Duodenal mucosa (tissue), 2 donors: Measurements from ENCODE around the gene RNF217.
A peak's percentile ranks its signal among the peaks of the same experiment; 100 is the strongest.

Source experiments
- H3K27ac ChIP-seq: one replicate; pipeline ENCODE4 v1.7.0; 2013; ENCODE audit warnings: low read depth, low read length
- H3K27me3 ChIP-seq, 2 donors: one replicate each; pipeline ENCODE4 v1.7.0; 2013; ENCODE audit warnings: low read length in 2 of 2, control low read depth in 1 of 2; ENCODE audit not compliant: insufficient read depth in 2 of 2, control insufficient read depth in 1 of 2
- H3K36me3 ChIP-seq, 2 donors: one replicate each; pipeline ENCODE4 v1.7.0; 2013; ENCODE audit warnings: low read length in 2 of 2, control low read depth in 1 of 2; ENCODE audit not compliant: insufficient read depth in 2 of 2, control insufficient read depth in 1 of 2
- H3K4me1 ChIP-seq, 2 donors: one replicate each; pipeline ENCODE4 v1.7.0; 2013; ENCODE audit warnings: low read length in 2 of 2, control low read depth in 1 of 2; ENCODE audit not compliant: insufficient read depth in 2 of 2, control insufficient read depth in 1 of 2
- H3K4me3 ChIP-seq, 2 donors: one replicate each; pipeline ENCODE4 v1.7.0; 2013; ENCODE audit warnings: low read length in 2 of 2, low read depth in 1 of 2
- H3K9ac ChIP-seq, 2 donors: one replicate each; pipeline ENCODE4 v1.7.0; 2013; ENCODE audit warnings: low read length in 2 of 2, low read depth in 1 of 2
- H3K9me3 ChIP-seq, 2 donors: one replicate each; pipeline ENCODE4 v1.7.0; 2013; ENCODE audit warnings: low read length in 2 of 2, control low read depth in 1 of 2; ENCODE audit not compliant: control insufficient read depth in 1 of 2

Gene RNF217

DNA sequence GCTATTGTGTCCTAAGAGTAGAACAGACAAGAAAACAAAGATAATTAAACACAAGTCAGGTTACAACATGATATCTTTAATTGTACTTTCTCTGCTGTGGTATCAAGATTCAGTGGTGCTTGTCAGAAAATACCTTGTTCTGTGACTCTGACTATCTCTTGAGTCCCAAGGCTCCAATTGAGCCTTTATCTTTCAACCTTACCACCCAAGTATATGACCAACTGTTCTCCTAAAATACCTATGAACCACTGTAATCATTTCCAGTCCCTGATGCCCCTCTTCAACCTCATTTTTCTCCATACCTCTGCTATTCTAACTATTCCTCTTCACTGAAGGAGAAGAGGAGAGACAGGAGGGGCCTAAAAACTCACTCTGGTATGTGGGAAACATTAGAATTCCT is 124.5 kb downstream of the RNF217 start:
- no peaks in the 10 kb centered on the region for H3K9me3 ChIP-seq
- no peaks in the 10 kb centered on the region for H3K36me3 ChIP-seq
- H3K4me1 ChIP-seq = no peaks in the 10 kb centered on the region
- H3K27ac ChIP-seq = no peak overlapping the region
- no peak overlapping the region for H3K4me3 ChIP-seq
- no peaks in the 10 kb centered on the region for H3K27me3 ChIP-seq
- H3K9ac ChIP-seq = no peak overlapping the region

- no peak overlapping the region for H3K4me3 ChIP-seq
- no peaks in the 10 kb centered on the region for H3K4me1 ChIP-seq
- no peaks in the 10 kb centered on the region for H3K27me3 ChIP-seq
- no peaks in the 10 kb centered on the region for H3K36me3 ChIP-seq
- H3K9me3 ChIP-seq = no peaks in the 10 kb centered on the region
- H3K27ac ChIP-seq = no peak overlapping the region
- H3K9ac ChIP-seq = no peak overlapping the region
Measured at GRCh38 chr6:125088963-125089362, 126.7 kb downstream of the RNF217 start.

GRCh38 chr6:125094563-125094962 is 132.3 kb downstream of the RNF217 start:
- H3K4me1 ChIP-seq = peaks cover 0 to 1% of the 10 kb centered on the region in 2 donors
- no peak overlapping the region for H3K27ac ChIP-seq
- peaks cover 0 to 5% of the 10 kb centered on the region in 2 donors for H3K27me3 ChIP-seq
- no peak overlapping the region for H3K4me3 ChIP-seq
- H3K9ac ChIP-seq = no peak overlapping the region
- H3K36me3 ChIP-seq = no peaks in the 10 kb centered on the region
- H3K9me3 ChIP-seq = no peaks in the 10 kb centered on the region

- Histone ChIP-seq H3K27me3 (peaks cover 0 to 5% of the 10 kb centered on the region in 2 donors), H3K27ac (no peak overlapping the region), H3K9ac (no peak overlapping the region), H3K4me3 (no peak overlapping the region), H3K36me3 (no peaks in the 10 kb centered on the region), H3K9me3 (no peaks in the 10 kb centered on the region), H3K4me1 (peaks cover 0 to 6% of the 10 kb centered on the region in 2 donors)
Measured at GRCh38 chr6:125095580-125096301, 133.5 kb downstream of the RNF217 start.

DNA sequence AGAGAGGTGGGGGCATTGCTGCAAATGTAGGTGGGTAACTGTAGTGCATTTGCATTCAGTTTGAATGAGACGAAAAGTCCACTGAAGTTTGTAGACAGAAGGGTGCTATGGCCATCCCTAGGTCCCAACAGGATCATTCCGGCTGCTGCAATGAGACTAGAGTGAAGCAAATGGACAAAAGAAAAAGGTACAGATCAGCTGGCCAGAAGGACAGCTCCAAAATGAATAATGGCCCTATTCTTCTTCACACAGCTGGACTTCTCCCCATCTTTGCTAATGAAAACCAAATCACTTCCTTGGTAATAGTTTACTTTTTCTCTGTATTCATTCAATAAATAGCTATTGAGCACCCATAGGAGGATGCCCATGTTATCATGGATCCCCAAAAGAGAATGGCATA is 134.9 kb downstream of the RNF217 start:
- Histone ChIP-seq H3K27ac (no peak overlapping the region), H3K4me3 (no peak overlapping the region), H3K4me1 (peaks cover 0 to 6% of the 10 kb centered on the region in 2 donors), H3K9me3 (no peaks in the 10 kb centered on the region), H3K9ac (no peak overlapping the region), H3K27me3 (peaks cover 0 to 5% of the 10 kb centered on the region in 2 donors), H3K36me3 (no peaks in the 10 kb centered on the region)

DNA sequence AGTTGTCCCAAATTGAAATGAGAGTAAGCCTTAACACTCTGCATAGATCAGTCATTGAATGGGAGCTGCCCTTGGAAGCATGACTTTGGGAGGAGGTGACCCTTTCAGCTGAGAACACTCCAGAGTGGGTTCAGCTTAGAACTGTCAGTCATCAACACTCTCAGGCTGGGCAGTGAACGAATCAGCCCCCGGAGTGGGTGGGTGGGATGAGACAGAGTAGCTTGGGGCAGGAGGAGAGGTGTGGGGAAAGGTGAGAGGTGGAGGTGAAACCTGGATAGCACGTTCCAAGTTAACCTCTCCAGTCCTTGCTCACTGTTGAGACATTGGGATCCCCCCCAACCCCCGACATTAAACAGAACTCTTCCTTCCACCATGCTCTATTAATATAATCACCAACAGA is 136.0 kb downstream of the RNF217 start:
- no peak overlapping the region for H3K4me3 ChIP-seq
- H3K27me3 ChIP-seq = peaks cover 0 to 5% of the 10 kb centered on the region in 2 donors
- H3K9ac ChIP-seq = no peak overlapping the region
- H3K27ac ChIP-seq = no peak overlapping the region
- no peaks in the 10 kb centered on the region for H3K9me3 ChIP-seq
- H3K4me1 ChIP-seq = peaks cover 0 to 6% of the 10 kb centered on the region in 2 donors
- H3K36me3 ChIP-seq = no peaks in the 10 kb centered on the region

- Histone ChIP-seq H3K36me3 (no peaks in the 10 kb centered on the region), H3K4me3 (peak overlapping the region; percentile 65 to 67), H3K9ac (peak overlapping the region in 1 of 2 donors; percentile 1), H3K27me3 (peaks cover 0 to 5% of the 10 kb centered on the region in 2 donors), H3K27ac (no peak overlapping the region), H3K9me3 (no peaks in the 10 kb centered on the region), H3K4me1 (peaks cover 0 to 6% of the 10 kb centered on the region in 2 donors)
Measured at GRCh38 chr6:125099211-125100073, 137.2 kb downstream of the RNF217 start.

DNA sequence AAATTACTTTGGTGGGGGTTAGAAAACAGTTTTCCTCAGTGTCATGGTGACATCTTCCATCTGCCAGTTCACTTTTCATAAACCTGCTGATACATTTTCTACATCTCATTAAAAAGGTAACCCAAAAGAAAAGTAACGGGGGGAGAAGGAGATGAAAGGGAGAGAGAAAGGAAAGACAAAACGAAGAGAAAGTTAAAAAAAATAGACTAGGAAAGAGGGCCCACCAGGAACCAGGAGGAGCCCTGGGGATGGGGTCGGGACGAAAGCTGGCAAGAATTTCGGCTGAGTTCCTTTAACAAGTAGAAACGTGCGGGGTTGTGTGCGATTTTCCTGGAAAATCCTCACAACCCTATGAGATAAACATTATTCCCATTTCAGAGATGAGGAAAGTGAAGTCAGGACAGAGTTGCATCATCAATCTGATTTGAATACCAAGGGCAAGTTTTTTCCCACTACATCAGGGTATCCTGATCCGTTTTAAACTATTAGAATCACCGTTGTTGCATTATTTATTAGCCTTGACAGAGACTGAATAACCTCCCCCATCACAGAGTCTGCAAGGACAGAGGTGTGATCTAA is 137.9 kb downstream of the RNF217 start:
- no peak overlapping the region for H3K27ac ChIP-seq
- H3K27me3 ChIP-seq = peaks cover 0 to 5% of the 10 kb centered on the region in 2 donors
- peak overlapping the region in 1 of 2 donors; percentile 1 for H3K9ac ChIP-seq
- no peaks in the 10 kb centered on the region for H3K9me3 ChIP-seq
- peak overlapping the region; percentile 65 to 67 for H3K4me3 ChIP-seq
- no peaks in the 10 kb centered on the region for H3K36me3 ChIP-seq
- H3K4me1 ChIP-seq = peaks cover 0 to 6% of the 10 kb centered on the region in 2 donors

DNA sequence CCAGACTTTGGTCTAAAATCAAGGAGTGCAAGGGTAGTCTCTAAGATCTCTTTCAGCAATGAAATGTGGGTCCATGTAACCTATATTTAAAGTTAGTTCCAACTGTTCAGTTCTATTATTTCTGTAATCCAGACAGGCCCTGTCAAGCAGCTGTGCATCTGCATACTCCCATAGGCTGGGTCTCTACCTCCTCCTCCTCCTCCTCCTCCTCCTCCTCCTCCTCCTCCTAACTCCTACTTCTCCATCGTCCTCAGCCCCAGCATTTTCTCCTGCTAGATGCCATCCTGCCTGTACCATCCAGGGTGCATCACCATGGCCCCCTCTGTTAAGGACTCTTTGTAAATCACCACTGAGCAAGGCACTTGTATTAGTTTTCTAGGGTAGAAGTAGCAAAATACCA is 138.9 kb downstream of the RNF217 start:
- H3K9ac ChIP-seq = no peak overlapping the region
- no peaks in the 10 kb centered on the region for H3K9me3 ChIP-seq
- H3K4me3 ChIP-seq = no peak overlapping the region
- peaks cover 0 to 5% of the 10 kb centered on the region in 2 donors for H3K27me3 ChIP-seq
- no peaks in the 10 kb centered on the region for H3K36me3 ChIP-seq
- no peak overlapping the region for H3K27ac ChIP-seq
- H3K4me1 ChIP-seq = peaks cover 0 to 6% of the 10 kb centered on the region in 2 donors

DNA sequence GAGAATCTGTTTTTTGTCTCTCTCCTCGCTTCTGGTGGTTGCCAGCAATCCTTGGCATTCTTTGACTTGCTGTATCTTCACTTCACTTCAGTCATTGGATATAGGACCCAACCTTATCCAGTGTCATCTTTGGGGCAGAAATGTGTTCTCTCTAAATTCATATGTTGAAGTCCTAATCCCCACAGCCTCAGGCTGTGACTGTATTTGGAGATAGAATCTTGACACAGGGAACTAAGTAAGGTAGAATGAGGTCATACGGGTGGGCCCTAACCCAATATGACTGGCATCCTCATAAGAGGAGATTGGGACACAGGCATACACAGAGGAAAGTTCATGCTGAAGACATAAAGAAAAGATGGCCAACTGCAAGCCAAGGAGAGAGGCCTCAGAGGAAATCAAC is 139.4 kb downstream of the RNF217 start:
- Histone ChIP-seq H3K36me3 (no peaks in the 10 kb centered on the region), H3K9ac (no peak overlapping the region), H3K4me1 (peaks cover 0 to 6% of the 10 kb centered on the region in 2 donors), H3K9me3 (no peaks in the 10 kb centered on the region), H3K27ac (no peak overlapping the region), H3K27me3 (peaks cover 0 to 5% of the 10 kb centered on the region in 2 donors), H3K4me3 (no peak overlapping the region)
